Activated CD8-positive, alpha-beta memory T cell treated with anti-CD3 and anti-CD28 coated beads for 1 hour (primary cell): Measurements from ENCODE around the gene PTPRN2.

Experiments used
- DNase-seq, 2 donors: peaks; one replicate each; pipeline ENCODE4 v3.0.0-alpha.2; 2020; ENCODE audit warnings: low read depth in 1 of 2; ENCODE audit errors: extremely low read depth in 1 of 2

The PTPRN2 gene

GRCh38 chr7:158329686-158330085 lies 257.9 kb downstream of the PTPRN2 start:
- no peak for DNase-seq

- DNase-seq, result no peak
Observed at GRCh38 chr7:158329014-158329610, 258.5 kb downstream of the PTPRN2 start.

- no peak for DNase-seq
Observed at GRCh38 chr7:158328376-158329013, 259.1 kb downstream of the PTPRN2 start.

GRCh38 chr7:158327571-158328180 lies 259.9 kb downstream of the PTPRN2 start:
- no peak for DNase-seq

- no peak for DNase-seq
Observed at GRCh38 chr7:158327012-158327411, 260.6 kb downstream of the PTPRN2 start.

GRCh38 chr7:158325530-158326381 lies 261.9 kb downstream of the PTPRN2 start:
- DNase-seq, result no peak

- DNase-seq, result no peak
Observed at GRCh38 chr7:158324397-158325360, 262.9 kb downstream of the PTPRN2 start.

GRCh38 chr7:158323741-158324396 lies 263.8 kb downstream of the PTPRN2 start:
- DNase-seq, result no peak

GRCh38 chr7:158322616-158323530 lies 264.8 kb downstream of the PTPRN2 start:
- DNase-seq, result no peak

GRCh38 chr7:158321936-158322615 lies 265.5 kb downstream of the PTPRN2 start:
- DNase-seq, result no peak

GRCh38 chr7:158321056-158321700 lies 266.4 kb downstream of the PTPRN2 start:
- DNase-seq, result no peak

GRCh38 chr7:158320328-158320727 lies 267.3 kb downstream of the PTPRN2 start:
- DNase-seq, result no peak

GRCh38 chr7:158318511-158318913 lies 269.1 kb downstream of the PTPRN2 start:
- DNase-seq, result no peak

GRCh38 chr7:158317238-158318205 lies 270.1 kb downstream of the PTPRN2 start:
- DNase-seq, result no peak

- DNase-seq, result no peak
Observed at GRCh38 chr7:158316466-158317031, 271.1 kb downstream of the PTPRN2 start.

- DNase-seq, result no peak
Observed at GRCh38 chr7:158315881-158316280, 271.7 kb downstream of the PTPRN2 start.
